PC-9 (cell line): Measurements from ENCODE around the gene ETV4.

Experiments used
- CTCF ChIP-seq: fragments of 200-600 bp; sonication (generic); conservative IDR thresholded peaks from 2 replicates; pipeline ENCODE4 v1.6.1; 2017; ENCODE audit warnings: mixed run types, antibody characterized with exemption, mild to moderate bottlenecking, moderate library complexity
- EZH2 ChIP-seq: fragments of 200-600 bp; sonication (generic); IDR thresholded peaks from 2 replicates; pipeline ENCODE4 v1.8.0; 2017; ENCODE audit warnings: antibody characterized with exemption, low read depth

GRCh38 chr17:43574348-43574747 lies 28.2 kb upstream of the ETV4 start:
- no peak for TF ChIP-seq CTCF
- no peak for TF ChIP-seq EZH2
